Measurements from ENCODE around the gene ATP1B1.

DNA sequence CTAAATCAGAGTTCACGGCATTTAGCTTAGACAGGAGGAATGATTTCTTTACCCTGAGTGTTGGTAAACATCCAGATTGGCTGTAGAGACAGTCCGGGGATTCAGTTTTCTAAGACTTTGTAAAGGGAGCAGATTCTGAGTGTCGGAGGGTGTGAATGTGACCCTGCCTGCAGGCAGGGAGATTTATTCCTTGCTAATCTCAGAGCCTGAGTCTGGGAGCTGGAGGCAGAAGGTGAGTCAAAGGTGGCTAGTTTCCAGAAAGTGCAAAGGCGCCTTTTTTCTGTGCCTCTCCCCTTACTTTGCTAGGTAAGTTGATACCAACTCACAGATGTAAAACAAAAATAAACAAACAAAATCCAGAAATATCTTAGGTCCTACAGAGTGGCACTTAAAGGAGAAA is 11.7 kb downstream of the ATP1B1 start:
- TF ChIP-seq, protein P1, sequence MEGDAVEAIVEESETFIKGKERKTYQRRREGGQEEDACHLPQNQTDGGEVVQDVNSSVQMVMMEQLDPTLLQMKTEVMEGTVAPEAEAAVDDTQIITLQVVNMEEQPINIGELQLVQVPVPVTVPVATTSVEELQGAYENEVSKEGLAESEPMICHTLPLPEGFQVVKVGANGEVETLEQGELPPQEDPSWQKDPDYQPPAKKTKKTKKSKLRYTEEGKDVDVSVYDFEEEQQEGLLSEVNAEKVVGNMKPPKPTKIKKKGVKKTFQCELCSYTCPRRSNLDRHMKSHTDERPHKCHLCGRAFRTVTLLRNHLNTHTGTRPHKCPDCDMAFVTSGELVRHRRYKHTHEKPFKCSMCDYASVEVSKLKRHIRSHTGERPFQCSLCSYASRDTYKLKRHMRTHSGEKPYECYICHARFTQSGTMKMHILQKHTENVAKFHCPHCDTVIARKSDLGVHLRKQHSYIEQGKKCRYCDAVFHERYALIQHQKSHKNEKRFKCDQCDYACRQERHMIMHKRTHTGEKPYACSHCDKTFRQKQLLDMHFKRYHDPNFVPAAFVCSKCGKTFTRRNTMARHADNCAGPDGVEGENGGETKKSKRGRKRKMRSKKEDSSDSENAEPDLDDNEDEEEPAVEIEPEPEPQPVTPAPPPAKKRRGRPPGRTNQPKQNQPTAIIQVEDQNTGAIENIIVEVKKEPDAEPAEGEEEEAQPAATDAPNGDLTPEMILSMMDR (IDR thresholded peaks at IDR 0.05 in 2 of 3, conservative IDR thresholded peaks at IDR 0.05 in 1 of 3; ENCODE audit: insufficient read depth in 2 of 3, low read depth in 1 of 3, low read length in 3 of 3), result no peak
- TF ChIP-seq, protein P2, sequence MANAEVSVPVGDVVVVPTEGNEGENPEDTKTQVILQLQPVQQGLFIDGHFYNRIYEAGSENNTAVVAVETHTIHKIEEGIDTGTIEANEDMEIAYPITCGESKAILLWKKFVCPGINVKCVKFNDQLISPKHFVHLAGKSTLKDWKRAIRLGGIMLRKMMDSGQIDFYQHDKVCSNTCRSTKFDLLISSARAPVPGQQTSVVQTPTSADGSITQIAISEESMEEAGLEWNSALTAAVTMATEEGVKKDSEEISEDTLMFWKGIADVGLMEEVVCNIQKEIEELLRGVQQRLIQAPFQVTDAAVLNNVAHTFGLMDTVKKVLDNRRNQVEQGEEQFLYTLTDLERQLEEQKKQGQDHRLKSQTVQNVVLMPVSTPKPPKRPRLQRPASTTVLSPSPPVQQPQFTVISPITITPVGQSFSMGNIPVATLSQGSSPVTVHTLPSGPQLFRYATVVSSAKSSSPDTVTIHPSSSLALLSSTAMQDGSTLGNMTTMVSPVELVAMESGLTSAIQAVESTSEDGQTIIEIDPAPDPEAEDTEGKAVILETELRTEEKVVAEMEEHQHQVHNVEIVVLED (CRISPR knock-in tag; IDR thresholded peaks at IDR 0.05), result no peak
- no peak for TF ChIP-seq SMC3 (conservative IDR thresholded peaks at IDR 0.05; ENCODE audit: insufficient read depth, low read depth, low read length)
